ENCODE results near the gene GYG1.

The GYG1 gene

GRCh38 chr3:149031096-149031495 is 39.8 kb downstream of the GYG1 start:
- TF ChIP-seq ZFX (IDR thresholded peaks at IDR 0.05) = no peak
- TF ChIP-seq, protein P1, sequence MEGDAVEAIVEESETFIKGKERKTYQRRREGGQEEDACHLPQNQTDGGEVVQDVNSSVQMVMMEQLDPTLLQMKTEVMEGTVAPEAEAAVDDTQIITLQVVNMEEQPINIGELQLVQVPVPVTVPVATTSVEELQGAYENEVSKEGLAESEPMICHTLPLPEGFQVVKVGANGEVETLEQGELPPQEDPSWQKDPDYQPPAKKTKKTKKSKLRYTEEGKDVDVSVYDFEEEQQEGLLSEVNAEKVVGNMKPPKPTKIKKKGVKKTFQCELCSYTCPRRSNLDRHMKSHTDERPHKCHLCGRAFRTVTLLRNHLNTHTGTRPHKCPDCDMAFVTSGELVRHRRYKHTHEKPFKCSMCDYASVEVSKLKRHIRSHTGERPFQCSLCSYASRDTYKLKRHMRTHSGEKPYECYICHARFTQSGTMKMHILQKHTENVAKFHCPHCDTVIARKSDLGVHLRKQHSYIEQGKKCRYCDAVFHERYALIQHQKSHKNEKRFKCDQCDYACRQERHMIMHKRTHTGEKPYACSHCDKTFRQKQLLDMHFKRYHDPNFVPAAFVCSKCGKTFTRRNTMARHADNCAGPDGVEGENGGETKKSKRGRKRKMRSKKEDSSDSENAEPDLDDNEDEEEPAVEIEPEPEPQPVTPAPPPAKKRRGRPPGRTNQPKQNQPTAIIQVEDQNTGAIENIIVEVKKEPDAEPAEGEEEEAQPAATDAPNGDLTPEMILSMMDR (conservative IDR thresholded peaks at IDR 0.05) = no peak
- H3K27ac ChIP-seq = no peak overlapping the region

- H3K27ac ChIP-seq = no peak overlapping the region
- TF ChIP-seq, protein P1 (conservative IDR thresholded peaks at IDR 0.05) = no peak
Observed at GRCh38 chr3:149037684-149038083, 46.3 kb downstream of the GYG1 start.

DNA sequence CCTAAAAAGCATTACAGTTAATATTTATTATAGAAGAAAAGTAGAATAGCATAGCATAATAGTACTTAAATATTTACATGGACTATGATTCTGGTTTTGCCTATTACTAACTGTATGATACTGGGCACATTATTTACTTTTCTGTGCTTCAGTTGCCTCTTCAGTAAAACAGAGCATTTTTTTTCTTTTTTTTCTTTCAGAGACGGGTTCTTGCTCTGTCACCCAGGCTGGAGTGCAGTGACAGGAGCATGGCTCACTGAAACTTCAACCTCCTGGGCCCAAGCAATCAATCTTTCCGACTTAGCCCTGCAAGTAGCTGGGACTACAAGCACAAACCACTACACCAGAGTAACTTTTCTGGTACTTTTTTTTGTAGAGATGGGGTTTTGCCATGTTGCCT is 47.0 kb downstream of the GYG1 start:
- no peak for TF ChIP-seq ZFX (IDR thresholded peaks at IDR 0.05)
- TF ChIP-seq, protein P1 (conservative IDR thresholded peaks at IDR 0.05) = no peak

DNA sequence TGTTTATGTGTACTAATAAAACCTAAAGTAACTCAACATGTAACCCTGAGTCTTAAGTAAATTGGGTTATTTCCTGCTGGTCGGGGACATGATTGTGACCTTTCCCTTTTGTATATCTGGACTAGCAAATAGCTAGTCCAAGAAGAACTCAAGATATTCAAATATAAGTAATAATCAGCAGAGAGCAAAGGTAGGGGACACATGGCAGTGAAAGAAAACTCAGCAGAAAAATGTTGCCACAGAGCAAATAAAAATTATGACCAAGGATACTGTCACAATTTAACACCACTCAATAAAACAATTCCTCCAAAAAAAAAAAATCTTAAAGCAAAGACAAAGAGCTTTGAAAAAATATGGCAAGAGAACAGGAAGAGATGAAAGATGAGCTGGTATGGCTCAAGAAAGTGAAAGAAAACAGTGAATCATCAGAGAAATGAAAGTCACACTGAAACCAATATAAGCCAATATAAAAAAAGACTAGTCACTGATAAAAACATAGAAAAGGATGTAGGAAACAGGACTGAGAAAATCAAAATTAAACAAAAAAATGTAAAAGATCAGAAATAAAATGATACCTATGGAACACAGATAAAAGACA is 51.5 kb downstream of the GYG1 start:
- TF ChIP-seq, protein P1 (conservative IDR thresholded peaks at IDR 0.05) = no peak
- no peak for TF ChIP-seq ZFX (IDR thresholded peaks at IDR 0.05)
- no peak overlapping the region for H3K27ac ChIP-seq

More for the DNA sequence above, 47.0 kb downstream of the GYG1 start:
- no peak overlapping the region for H3K27ac ChIP-seq

- no peak overlapping the region for H3K27ac ChIP-seq
- TF ChIP-seq, protein P1 (conservative IDR thresholded peaks at IDR 0.05) = no peak
- TF ChIP-seq ZFX (IDR thresholded peaks at IDR 0.05) = no peak
Observed at GRCh38 chr3:149044339-149045083, 53.2 kb downstream of the GYG1 start.

- TF ChIP-seq, protein P1 (conservative IDR thresholded peaks at IDR 0.05) = no peak
- no peak for TF ChIP-seq ZFX (IDR thresholded peaks at IDR 0.05)
Observed at GRCh38 chr3:149055575-149055974, 64.2 kb downstream of the GYG1 start.

GRCh38 chr3:149058198-149058597 is 66.9 kb downstream of the GYG1 start:
- no peak overlapping the region for H3K27ac ChIP-seq
- TF ChIP-seq, protein P1 (conservative IDR thresholded peaks at IDR 0.05) = no peak
- no peak for TF ChIP-seq ZFX (IDR thresholded peaks at IDR 0.05)

More at GRCh38 chr3:149055575-149055974, 64.2 kb downstream of the GYG1 start:
- no peak overlapping the region; the same call in 1 of the 2 replicates for H3K27ac ChIP-seq

Measured in C4-2B (cell line).